HCT116 (cell line): ENCODE results near the gene CCDC28B. TPM values are rescaled to one million over a fixed set of nuclear protein-coding genes. Genes with fewer than 3 reads are reported as not detected.

ENCODE experiments used
- ATAC-seq: fragments of 200-7000 bp; cut with Tn5 transposase; 2 replicates; pipeline ENCODE4 v1.9.1; 2020; ENCODE audit warnings: mild to moderate bottlenecking, moderate library complexity
- BruUV-seq: library from RNA; stranded (reverse); fragments of 400-500 nt; replicated peaks from 2 replicates; lab custom pipeline; 2021; lab: Mats Ljungman, UMichigan
- CTCF ChIA-PET: fragments of 300-600 bp; sonication (Branson Sonifier 250); formaldehyde crosslinking; loops from one replicate; lab custom pipeline; 2021; ENCODE audit warnings: antibody characterized with exemption; lab: Charles Lee
- POLR2A ChIA-PET: fragments of 300-600, 350-600 bp; sonication (Branson Sonifier 250); formaldehyde crosslinking; loops from one replicate; lab custom pipeline; 2021; ENCODE audit warnings: antibody characterized with exemption; lab: Charles Lee
- RAD21 ChIA-PET, 2 experiments: fragments of 300-600 bp; sonication (Branson Sonifier 250); formaldehyde crosslinking; loops; one replicate each; lab custom pipeline; 2023; ENCODE audit warnings: low total read pairs in 2 of 2; ENCODE audit not compliant: uncharacterized antibody in 2 of 2, unreplicated experiment in 2 of 2, low non-redundant PET in 1 of 2; lab: Charles Lee
- DNase-seq: peaks from one replicate; pipeline ENCODE4 v3.0.0-alpha.2; 2010; ENCODE audit warnings: low read depth, low spot score
- H2AFZ ChIP-seq: fragments of 200-600 bp; shearing (Covaris generic), sonication (generic); 2 replicates; pipeline ENCODE4 v1.6.1; 2017; ENCODE audit warnings: low read depth, mixed run types, mixed read lengths, antibody characterized with exemption, low read length; ENCODE audit not compliant: poor library complexity, severe bottlenecking
- H3K27ac ChIP-seq: 2 replicates; pipeline ENCODE4 v1.5.1; 2012; ENCODE audit warnings: low read depth, low read length
- H3K27me3 ChIP-seq: fragments of 200-600 bp; sonication (generic); 2 replicates; pipeline ENCODE4 v1.6.1; 2016; ENCODE audit warnings: mixed run types, low read length, mixed read lengths; ENCODE audit not compliant: insufficient read depth
- H3K36me3 ChIP-seq, 2 experiments: fragments of 200-500 bp in 1 of 2; fragments of 200-600 bp in 1 of 2; sonication (Bioruptor generic) in 1 of 2; sonication (generic) in 1 of 2; 2 replicates each; pipeline versions ENCODE4 v1.5.1 to v1.6.1; 2014 to 2016; ENCODE audit warnings: low read length in 2 of 2, inconsistent platforms in 1 of 2, mixed read lengths in 1 of 2, mixed run types in 1 of 2; ENCODE audit not compliant: insufficient read depth in 2 of 2, control insufficient read depth in 1 of 2
- H3K4me1 ChIP-seq, 2 experiments: fragments of 200-600 bp in 1 of 2; sonication (generic) in 1 of 2; 2 replicates each; pipeline versions ENCODE4 v1.5.1 to v1.6.1; 2012 to 2017; ENCODE audit warnings: low read length in 2 of 2, inconsistent platforms in 1 of 2, mild to moderate bottlenecking in 1 of 2, mixed read lengths in 1 of 2, mixed run types in 1 of 2, moderate library complexity in 1 of 2; ENCODE audit not compliant: insufficient read depth in 2 of 2, control insufficient read depth in 1 of 2
- H3K4me2 ChIP-seq: fragments of 200-600 bp; sonication (generic); 2 replicates; pipeline ENCODE4 v1.6.1; 2017; ENCODE audit warnings: mixed run types, low read length, mixed read lengths
- H3K4me3 ChIP-seq, 2 experiments: fragments of 200-600 bp in 1 of 2; sonication (generic) in 1 of 2; replicated peaks in 1 of 2; 2 replicates each; pipeline ENCODE4 v1.5.1; 2011 to 2016; ENCODE audit warnings: low read length in 2 of 2, control low read depth in 1 of 2, low read depth in 1 of 2, mild to moderate bottlenecking in 1 of 2, mixed read lengths in 1 of 2, mixed run types in 1 of 2
- H3K79me2 ChIP-seq: fragments of 200-600 bp; sonication (generic); 2 replicates; pipeline ENCODE4 v1.6.1; 2017; ENCODE audit warnings: mild to moderate bottlenecking, mixed run types, low read length, moderate library complexity, mixed read lengths; ENCODE audit not compliant: insufficient read depth
- H3K9ac ChIP-seq: fragments of 200-600 bp; sonication (generic); 2 replicates; pipeline ENCODE4 v1.6.1; 2016; ENCODE audit warnings: low read length, mixed read lengths
- H3K9me2 ChIP-seq: fragments of 200-600 bp; sonication (generic), shearing (Covaris generic); 2 replicates; pipeline ENCODE4 v1.6.1; 2017; ENCODE audit warnings: mixed run types, mild to moderate bottlenecking, moderate library complexity; ENCODE audit not compliant: insufficient read depth
- H3K9me3 ChIP-seq, 2 experiments: fragments of 200-500 bp in 1 of 2; fragments of 200-600 bp in 1 of 2; sonication (Bioruptor generic) in 1 of 2; sonication (generic) in 1 of 2; 2 replicates each; pipeline ENCODE4 v1.6.1; 2014 to 2017; ENCODE audit warnings: low read length in 2 of 2, mixed read lengths in 2 of 2, inconsistent platforms in 1 of 2, low read depth in 1 of 2, mild to moderate bottlenecking in 1 of 2, mixed run types in 1 of 2, moderate library complexity in 1 of 2; ENCODE audit not compliant: control insufficient read depth in 1 of 2, insufficient read depth in 1 of 2
- H4K20me1 ChIP-seq: fragments of 200-600 bp; sonication (generic), shearing (Covaris generic); 2 replicates; pipeline ENCODE4 v1.6.1; 2017; ENCODE audit warnings: mixed run types, mild to moderate bottlenecking, moderate library complexity; ENCODE audit not compliant: insufficient read depth
- CBX3 ChIP-seq: IDR thresholded peaks from 2 replicates; pipeline ENCODE4 v1.6.1; 2012; ENCODE audit warnings: low read depth
- EGR1 ChIP-seq: IDR thresholded peaks from 2 replicates; pipeline ENCODE4 v1.6.1; 2012; ENCODE audit warnings: low read depth
- ELF1 ChIP-seq: IDR thresholded peaks from 2 replicates; pipeline ENCODE4 v1.6.1; 2012; ENCODE audit warnings: low read depth, borderline replicate concordance
- FOSL1 ChIP-seq: IDR thresholded peaks from 2 replicates; pipeline ENCODE4 v1.6.1; 2012; ENCODE audit warnings: low read depth
- MAX ChIP-seq: IDR thresholded peaks from 2 replicates; pipeline ENCODE4 v1.6.1; 2012
- POLR2A ChIP-seq: IDR thresholded peaks from 2 replicates; pipeline ENCODE4 v1.7.0; 2011; ENCODE audit warnings: borderline replicate concordance; ENCODE audit not compliant: insufficient read depth, insufficient read length; ENCODE audit errors: extremely low read depth
- POLR2AphosphoS5 ChIP-seq: IDR thresholded peaks from 2 replicates; pipeline ENCODE4 v1.6.1; 2011; ENCODE audit warnings: mild to moderate bottlenecking, low read depth, low read length, moderate library complexity
- RAD21 ChIP-seq: IDR thresholded peaks from 2 replicates; pipeline ENCODE4 v1.6.1; 2012; ENCODE audit warnings: low read depth, mild to moderate bottlenecking
- REST ChIP-seq: IDR thresholded peaks from 2 replicates; pipeline ENCODE4 v1.6.1; 2012; ENCODE audit warnings: low read depth
- SIN3A ChIP-seq: IDR thresholded peaks from 2 replicates; pipeline ENCODE4 v1.6.1; 2012; ENCODE audit warnings: low read depth
- SP1 ChIP-seq: IDR thresholded peaks from 2 replicates; pipeline ENCODE4 v1.6.1; 2012; ENCODE audit warnings: low read depth
- TCF7L2 ChIP-seq: IDR thresholded peaks from 2 replicates; pipeline ENCODE4 v1.7.0; 2011; ENCODE audit warnings: borderline replicate concordance, inconsistent platforms; ENCODE audit not compliant: insufficient read depth, insufficient read length; ENCODE audit errors: extremely low read depth
- YY1 ChIP-seq: IDR thresholded peaks from 2 replicates; pipeline ENCODE4 v1.6.1; 2011; ENCODE audit warnings: low read length, low read depth, moderate library complexity, mild to moderate bottlenecking; ENCODE audit not compliant: insufficient replicate concordance; ENCODE audit errors: extremely low read depth
- ZFX ChIP-seq: fragments of 450-650 bp; IDR thresholded peaks from 2 replicates; pipeline ENCODE4 v1.6.1; 2017
- intact Hi-C: fragments of 100-400 bp; cut with micrococcal nuclease; formaldehyde crosslinking; loops from 2 replicates; pipeline ENCODE4 v1.10.0; 2022
- total RNA-seq: library from RNA; stranded (reverse); gene quantifications from one replicate; pipeline ENCODE4 v1.2.1, GENCODE V29; 2021; ENCODE audit not compliant: unreplicated experiment

The CCDC28B gene
- total RNA-seq, 1 experiment from 2014 or later = 5.9 TPM

- H3K27me3 ChIP-seq = no peaks in the 10 kb centered on the region
- peak; percentile 68 for TF ChIP-seq POLR2A
- TF ChIP-seq POLR2AphosphoS5 = peak; percentile 92
- TF ChIP-seq EGR1 = peak; percentile 50
- no peak for TF ChIP-seq CBX3
- no peak for TF ChIP-seq FOSL1
- TF ChIP-seq ELF1 = peak; percentile 88; the same call in 1 of the 2 replicates
- TF ChIP-seq ZFX = peak; percentile 88
- TF ChIP-seq RAD21 = no peak
- no peak for TF ChIP-seq TCF7L2
- peak; percentile 52 for TF ChIP-seq SP1
- peak; percentile 57; the same call in 1 of the 2 replicates for TF ChIP-seq SIN3A
- peak; percentile 16 for TF ChIP-seq YY1
- TF ChIP-seq MAX = peak; percentile 84
- no peak for TF ChIP-seq REST
- DNase-seq = peak; percentile 85
- peaks cover 16 to 23% of the 10 kb centered on the region in 2 experiments; a peak in 3 of 4 replicates for H3K36me3 ChIP-seq
- peak within 1 kb of the TSS; percentile 96 to 99 for H3K4me3 ChIP-seq
- H3K79me2 ChIP-seq = peaks cover 45% of the 10 kb centered on the region
- H3K9ac ChIP-seq = peak within 1 kb of the TSS; percentile 99
- POLR2A ChIA-PET = no interaction called here
- H3K4me1 ChIP-seq = peaks cover 15 to 35% of the 10 kb centered on the region in 2 experiments
- ATAC-seq = peak; percentile 87
- no peak within 1 kb of the TSS for H2AFZ ChIP-seq
- H3K4me2 ChIP-seq = peak within 1 kb of the TSS; percentile 96
- intact Hi-C loops = no loop called here
- RAD21 ChIA-PET = interaction anchor here in 1 of 2 experiments (0.7 kb wide), 1 partner anchor 19 kb away, joined by 3 read pairs; no protein-coding TSS in a partner anchor
- H3K27ac ChIP-seq = peak within 1 kb of the TSS; percentile 68
- no peaks in the 10 kb centered on the region for H3K9me2 ChIP-seq
- CTCF ChIA-PET = interaction anchor here (1.0 kb wide), 1 partner anchor 26 kb away, joined by 3 read pairs; no protein-coding TSS in a partner anchor
- H4K20me1 ChIP-seq = no peaks in the 10 kb centered on the region
- no peaks in the 10 kb centered on the region for H3K9me3 ChIP-seq
- BruUV-seq = TSS peak; percentile 58
Observed at GRCh38 chr1:32221980-32222755, 21.8 kb downstream of the CCDC28B start, which contains the start of the genes EIF3I and TMEM234. EIF3I (plus strand) TSS chr1:32222407; CDS start chr1:32222442, 35 bp downstream. TMEM234 (minus strand) TSS chr1:32222353; CDS start chr1:32222322, 31 bp downstream.
